Panc1 (cell line): ENCODE data around the gene HSD17B2. TPM values are rescaled to one million over a fixed set of nuclear protein-coding genes. Genes with fewer than 3 reads are reported as not detected.

Experiments used
- ATAC-seq: fragments of 200-7000 bp; cut with Tn5 transposase; 2 replicates; pipeline ENCODE4 v1.9.1; 2020; ENCODE audit warnings: mild to moderate bottlenecking, moderate library complexity
- BruUV-seq: library from RNA; stranded (reverse); fragments of 400-500 nt; replicated peaks from 2 replicates; lab custom pipeline; 2021; lab: Mats Ljungman, UMichigan
- CTCF ChIA-PET: fragments of 300-600 bp; sonication (Branson Sonifier 250); formaldehyde crosslinking; loops from one replicate; lab custom pipeline; 2022; ENCODE audit warnings: antibody characterized with exemption; lab: Charles Lee
- POLR2A ChIA-PET: fragments of 300-600 bp; sonication (Branson Sonifier 250); formaldehyde crosslinking; loops from one replicate; lab custom pipeline; 2022; ENCODE audit warnings: antibody characterized with exemption; lab: Charles Lee
- DNase-seq: peaks from one replicate; pipeline ENCODE4 v3.0.0-alpha.2; 2010; ENCODE audit warnings: low read depth, low spot score
- H3K27ac ChIP-seq: 2 replicates; pipeline ENCODE4 v1.5.1; 2011; ENCODE audit warnings: mild to moderate bottlenecking, low read length, inconsistent platforms
- H3K27me3 ChIP-seq: fragments of 200-500 bp; sonication (Bioruptor generic); 2 replicates; pipeline ENCODE4 v1.6.0; 2014; ENCODE audit warnings: low read length, inconsistent platforms; ENCODE audit not compliant: control insufficient read depth, insufficient read depth
- H3K36me3 ChIP-seq: fragments of 200-500 bp; sonication (Bioruptor generic); 2 replicates; pipeline ENCODE4 v1.5.1; 2014; ENCODE audit warnings: inconsistent platforms, mild to moderate bottlenecking, low read length, moderate library complexity; ENCODE audit not compliant: control insufficient read depth, insufficient read depth
- H3K4me1 ChIP-seq: 2 replicates; pipeline ENCODE4 v1.5.1; 2011; ENCODE audit warnings: inconsistent platforms, mild to moderate bottlenecking, low read length, moderate library complexity; ENCODE audit not compliant: control insufficient read depth, insufficient read depth
- H3K4me3 ChIP-seq, 2 experiments: 2 replicates each; pipeline ENCODE4 v1.5.1; 2011 to 2012; ENCODE audit warnings: low read depth in 2 of 2, low read length in 2 of 2, mild to moderate bottlenecking in 2 of 2, inconsistent platforms in 1 of 2, moderate library complexity in 1 of 2
- H3K9me3 ChIP-seq: fragments of 200-500 bp; sonication (Bioruptor generic); 2 replicates; pipeline ENCODE4 v1.5.1; 2014; ENCODE audit warnings: low read depth, mild to moderate bottlenecking, inconsistent platforms, low read length, moderate library complexity; ENCODE audit not compliant: control insufficient read depth, insufficient read depth
- CTCF ChIP-seq: fragments of 450-650 bp; IDR thresholded peaks from 2 replicates; pipeline ENCODE4 v1.5.1; 2017; ENCODE audit warnings: mild to moderate bottlenecking
- POLR2AphosphoS5 ChIP-seq: IDR thresholded peaks from 2 replicates; pipeline ENCODE4 v1.6.1; 2012; ENCODE audit warnings: mild to moderate bottlenecking, low read depth, low read length, moderate library complexity
- REST ChIP-seq, 2 experiments: IDR thresholded peaks; 2 replicates each; pipeline ENCODE4 v1.6.1; 2011 to 2012; ENCODE audit warnings: low read depth in 2 of 2, control low read depth in 1 of 2, low read length in 1 of 2, mild to moderate bottlenecking in 1 of 2, moderate library complexity in 1 of 2; ENCODE audit not compliant: insufficient read depth in 1 of 2
- SIN3A ChIP-seq: IDR thresholded peaks from 2 replicates; pipeline ENCODE4 v1.6.1; 2012; ENCODE audit warnings: low read depth, mild to moderate bottlenecking, low read length, moderate library complexity, borderline replicate concordance; ENCODE audit not compliant: insufficient read depth
- TCF7L2 ChIP-seq: IDR thresholded peaks from 2 replicates; pipeline ENCODE4 v1.6.1; 2011; ENCODE audit warnings: mild to moderate bottlenecking, low read depth, low read length, inconsistent platforms
- in situ Hi-C: cut with HindIII; loops from 2 replicates; pipeline ENCODE4 v1.10.0; 2016; ENCODE audit warnings: low sequenced_read_pairs, low pct_unique_long_range_greater_than_20kb
- intact Hi-C: fragments of 100-400 bp; cut with micrococcal nuclease; formaldehyde crosslinking; loops from one replicate; pipeline ENCODE4 v1.10.0; 2022; ENCODE audit not compliant: unreplicated experiment
- total RNA-seq: library from RNA; stranded (reverse); gene quantifications from one replicate; pipeline ENCODE4 v1.2.1, GENCODE V29; 2021; ENCODE audit not compliant: unreplicated experiment

The HSD17B2 gene
- total RNA-seq, 1 experiment from 2014 or later: 0.41 TPM

GRCh38 chr16:82118749-82119148, 83.7 kb downstream of the HSD17B2 start:
- CTCF ChIA-PET: no interaction called here

GRCh38 chr16:82119405-82119804, 84.4 kb downstream of the HSD17B2 start:
- in situ Hi-C loops (no loop called here), intact Hi-C loops (no loop called here)
- ATAC-seq (no peak), DNase-seq (no peak)
- H3K36me3 ChIP-seq: no peaks in the 10 kb centered on the region
- ChIA-PET CTCF (no interaction called here), POLR2A (no interaction called here)
- no peaks in the 10 kb centered on the region for H3K4me1 ChIP-seq
- no peak overlapping the region for H3K4me3 ChIP-seq
- no TSS peak for BruUV-seq
- H3K9me3 ChIP-seq: no peaks in the 10 kb centered on the region
- no peak for TF ChIP-seq REST (IDR thresholded peaks at IDR 0.05; ENCODE audit: insufficient read depth in 1 of 2, low read depth in 2 of 2, low read length in 1 of 2)
- no peak for TF ChIP-seq SIN3A
- no peak for TF ChIP-seq CTCF
- TF ChIP-seq TCF7L2: no peak
- TF ChIP-seq POLR2AphosphoS5: no peak
- no peak overlapping the region for H3K27ac ChIP-seq
- no peaks in the 10 kb centered on the region for H3K27me3 ChIP-seq

More at GRCh38 chr16:82118749-82119148, 83.7 kb downstream of the HSD17B2 start:
- in situ Hi-C loops (no loop called here), intact Hi-C loops (no loop called here)
- no peaks in the 10 kb centered on the region for H3K9me3 ChIP-seq
- no peak overlapping the region for H3K27ac ChIP-seq
- no peaks in the 10 kb centered on the region for H3K4me1 ChIP-seq
- no peak for ATAC-seq
- BruUV-seq: no TSS peak
- no peak for TF ChIP-seq REST (IDR thresholded peaks at IDR 0.05; ENCODE audit: insufficient read depth in 1 of 2, low read depth in 2 of 2, low read length in 1 of 2)
- no peak for TF ChIP-seq TCF7L2
- TF ChIP-seq POLR2AphosphoS5: no peak
- no peak for TF ChIP-seq SIN3A
- no peak for TF ChIP-seq CTCF
- no peak for DNase-seq
- POLR2A ChIA-PET: no interaction called here
- no peaks in the 10 kb centered on the region for H3K36me3 ChIP-seq
- H3K4me3 ChIP-seq: no peak overlapping the region
- no peaks in the 10 kb centered on the region for H3K27me3 ChIP-seq
